ENCODE data around the gene BAG3.

Gene BAG3

GRCh38 chr10:119723624-119724023 is 72.4 kb downstream of the BAG3 start:
- DNase-seq (ENCODE audit: insufficient read length, low spot score) (no peak), FAIRE-seq (no peak)

- FAIRE-seq (no peak), DNase-seq (ENCODE audit: insufficient read length, low spot score) (no peak)
Measured at GRCh38 chr10:119724593-119725516, 73.7 kb downstream of the BAG3 start.

GRCh38 chr10:119725517-119725827 is 74.3 kb downstream of the BAG3 start:
- FAIRE-seq (no peak), DNase-seq (ENCODE audit: insufficient read length, low spot score) (no peak)

- DNase-seq (ENCODE audit: insufficient read length, low spot score) (peak; percentile 94), FAIRE-seq (peak; percentile 13)
Measured at GRCh38 chr10:119725828-119726675, 74.9 kb downstream of the BAG3 start, which contains the start of gene INPP5F. INPP5F (plus strand) TSS chr10:119726050; CDS start chr10:119726263, 213 bp downstream.

GRCh38 chr10:119726676-119727261 is 75.6 kb downstream of the BAG3 start:
- FAIRE-seq: no peak
- DNase-seq (ENCODE audit: insufficient read length, low spot score): no peak

All from HTR-8/SVneo (cell line).